HCEC 1CT (cell line): Measurements from ENCODE around the gene CUX1.
"Not testable (repeated sequence)": the region's sequence is repeated elsewhere in the genome, so short reads cannot be mapped to it uniquely, and the experiment has no call there.

ENCODE experiments used
- DNase-seq: peaks from one replicate; pipeline ENCODE4 v3.0.0-alpha.2; 2017

CUX1 gene

DNA sequence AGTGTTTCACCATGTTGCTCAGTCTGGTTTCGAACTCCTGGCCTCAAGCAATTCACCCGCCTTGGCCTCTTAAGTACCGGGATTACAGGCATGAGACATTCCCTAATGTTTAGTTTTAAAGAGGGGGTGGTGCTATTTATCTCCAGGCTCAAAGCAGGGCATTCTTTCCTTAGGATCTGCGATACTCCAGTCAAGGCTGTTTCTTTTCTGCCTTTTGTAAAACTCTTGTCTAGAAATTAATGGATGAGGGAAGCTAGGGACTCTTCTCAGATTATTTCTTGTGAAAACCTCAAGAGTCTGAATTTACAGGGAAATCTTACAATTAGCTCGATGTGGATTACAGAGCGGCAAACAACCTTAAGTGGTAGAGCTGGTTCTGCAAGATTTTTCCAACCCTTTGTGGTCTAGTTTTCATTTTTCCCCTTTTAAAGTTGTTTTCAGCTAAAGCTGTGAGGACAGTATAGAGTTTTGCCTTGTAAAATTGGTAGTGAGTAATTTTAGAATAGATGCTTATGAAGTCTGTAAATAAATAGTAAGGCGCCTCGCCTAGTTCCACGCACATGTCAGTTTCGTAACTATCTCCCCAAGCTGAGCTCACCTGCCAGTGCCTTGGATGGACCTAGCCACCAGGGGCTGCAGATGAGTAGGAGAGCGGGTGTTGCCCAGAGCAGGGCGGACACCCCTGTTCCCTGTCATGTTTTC is 53.1 kb downstream of the CUX1 start:
- DNase-seq, result peak; percentile 60

DNA sequence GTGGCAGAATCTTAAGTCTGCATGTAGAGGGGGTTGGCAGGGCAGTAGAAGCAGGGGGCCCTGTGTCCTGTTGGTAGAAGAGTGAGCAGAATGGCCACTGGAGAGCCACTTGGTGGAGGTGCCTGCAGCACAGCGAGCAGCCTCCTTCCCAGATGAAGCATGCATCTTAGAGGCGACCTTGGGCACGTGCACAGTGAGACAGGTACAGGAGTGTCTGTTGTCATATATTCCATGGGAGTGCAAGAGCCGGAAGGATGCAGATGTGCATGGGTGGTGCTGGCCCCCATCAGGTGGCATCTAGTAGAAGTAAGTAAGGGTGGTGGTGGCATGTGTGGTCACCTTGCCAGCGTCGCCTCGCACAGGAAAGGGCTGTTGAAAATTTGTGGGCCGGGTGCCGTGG is 53.9 kb downstream of the CUX1 start:
- no peak for DNase-seq

DNA sequence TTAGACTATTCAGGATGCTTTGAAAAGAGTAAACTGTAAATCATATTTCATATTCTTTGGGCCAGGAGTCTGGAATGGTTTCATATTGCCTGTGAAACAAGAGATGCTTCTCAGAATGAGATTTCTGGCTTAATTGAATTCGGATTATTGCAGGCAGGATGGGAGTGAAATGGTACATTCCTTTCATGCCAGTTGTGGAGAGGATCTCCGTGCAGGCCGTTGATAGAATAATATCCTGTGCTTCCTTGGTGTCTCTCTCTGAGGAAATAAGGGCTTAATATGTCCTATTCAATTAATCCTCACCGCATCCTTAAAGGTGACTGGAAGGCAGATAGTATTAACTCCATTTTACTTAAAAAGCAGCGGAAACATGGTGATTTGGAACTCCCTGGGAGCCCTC is 56.6 kb downstream of the CUX1 start:
- DNase-seq, result peak; percentile 17

DNA sequence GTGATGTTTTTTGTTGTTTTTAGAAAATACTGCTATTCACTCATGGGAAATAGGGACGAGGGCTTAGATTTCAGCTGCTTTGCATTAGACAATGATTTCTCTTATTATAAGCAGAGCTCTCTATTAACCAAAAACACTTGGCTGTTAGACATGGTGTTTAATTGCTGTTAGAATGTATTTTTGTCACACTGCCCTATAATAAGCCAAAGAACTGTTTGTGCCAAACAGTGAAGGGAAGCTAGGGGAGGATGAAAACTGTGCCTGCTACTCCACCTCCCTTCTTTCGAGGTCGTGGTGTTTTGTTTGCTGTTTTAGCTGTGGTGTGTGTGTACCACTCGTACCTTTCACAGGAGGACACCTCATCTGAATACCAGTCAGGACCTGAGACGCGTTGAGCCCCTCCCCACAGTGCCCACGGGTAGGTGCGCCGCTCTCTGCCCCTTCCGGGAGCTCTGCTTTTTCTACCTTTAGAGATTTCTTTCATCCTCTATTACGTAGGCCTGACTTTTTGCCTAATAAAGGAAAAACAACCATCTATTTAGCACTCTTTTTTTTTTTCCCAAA is 57.9 kb downstream of the CUX1 start:
- DNase-seq, result no peak

DNA sequence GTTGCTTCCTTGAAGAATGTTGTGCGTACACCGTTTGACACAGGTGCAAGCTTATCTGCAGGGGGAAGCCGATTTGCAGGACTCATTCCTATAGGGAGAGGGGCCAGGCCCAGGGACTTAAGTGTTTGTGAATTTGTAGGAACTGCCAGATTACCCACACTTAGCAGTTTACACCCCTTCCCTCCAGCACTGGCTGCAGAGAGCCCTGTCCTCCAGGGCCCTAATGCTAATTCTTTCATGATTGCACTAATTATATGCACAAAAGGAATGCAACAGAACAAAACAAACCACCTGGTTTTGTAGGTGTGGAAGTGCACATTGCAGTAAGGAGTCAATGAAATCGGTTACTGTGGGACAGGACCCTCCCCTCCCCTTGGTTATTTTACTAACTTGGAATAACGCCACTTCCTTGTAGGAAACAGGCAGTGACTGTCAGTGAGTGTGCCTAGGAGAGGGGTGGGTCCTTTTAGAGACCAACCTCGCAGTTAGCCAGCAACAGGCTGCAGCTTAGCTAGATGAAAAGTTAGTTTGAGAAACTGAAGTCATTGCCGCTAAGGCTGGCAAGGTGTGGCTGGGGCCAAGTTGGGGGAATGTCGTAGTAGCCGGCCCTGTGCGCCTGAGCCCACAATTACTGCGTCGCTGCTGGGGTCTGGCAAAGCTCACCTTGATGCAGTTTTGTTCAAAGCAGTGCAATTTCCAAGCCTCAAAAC is 60.6 kb downstream of the CUX1 start:
- no peak for DNase-seq

DNA sequence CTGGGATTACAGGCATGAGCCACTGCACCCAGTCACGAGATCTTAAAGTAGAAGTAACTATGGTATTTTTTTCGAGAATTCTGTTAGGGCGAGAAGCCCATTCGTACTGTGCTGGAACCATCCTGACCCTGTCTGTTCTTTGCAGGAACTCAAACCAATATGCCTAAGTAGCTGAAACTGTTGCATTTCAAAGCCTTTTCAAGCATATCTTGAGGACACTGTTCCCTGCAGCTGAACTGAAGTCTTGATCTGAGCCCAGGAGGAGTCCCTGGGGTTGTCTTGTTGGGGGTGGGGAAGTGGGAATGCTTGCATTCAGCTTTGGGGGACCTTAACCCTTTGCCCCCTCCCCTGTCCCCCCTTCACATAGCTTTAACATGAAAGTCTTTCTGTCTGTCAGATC is 61.5 kb downstream of the CUX1 start:
- DNase-seq, result no peak

DNA sequence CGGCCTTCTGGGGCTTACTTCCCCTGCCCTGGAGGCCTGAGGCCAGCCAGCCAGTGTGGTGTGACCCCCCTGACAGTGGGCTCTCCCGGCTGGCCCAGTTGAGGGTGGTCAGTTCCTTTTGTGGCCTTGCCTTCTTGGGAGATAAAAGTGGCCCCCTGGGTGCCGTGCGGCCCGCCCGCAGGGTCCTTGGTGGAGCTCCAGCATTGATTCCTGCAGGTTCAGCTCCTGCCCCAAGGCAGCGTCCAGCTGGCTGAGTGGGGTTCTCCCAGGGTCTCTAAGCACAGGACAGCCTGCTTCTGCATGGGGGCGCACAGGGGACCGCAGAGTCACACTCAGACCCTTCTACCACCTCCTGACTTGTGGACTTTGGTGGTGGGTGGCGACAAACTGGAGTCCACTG is 62.1 kb downstream of the CUX1 start:
- DNase-seq, result no peak

DNA sequence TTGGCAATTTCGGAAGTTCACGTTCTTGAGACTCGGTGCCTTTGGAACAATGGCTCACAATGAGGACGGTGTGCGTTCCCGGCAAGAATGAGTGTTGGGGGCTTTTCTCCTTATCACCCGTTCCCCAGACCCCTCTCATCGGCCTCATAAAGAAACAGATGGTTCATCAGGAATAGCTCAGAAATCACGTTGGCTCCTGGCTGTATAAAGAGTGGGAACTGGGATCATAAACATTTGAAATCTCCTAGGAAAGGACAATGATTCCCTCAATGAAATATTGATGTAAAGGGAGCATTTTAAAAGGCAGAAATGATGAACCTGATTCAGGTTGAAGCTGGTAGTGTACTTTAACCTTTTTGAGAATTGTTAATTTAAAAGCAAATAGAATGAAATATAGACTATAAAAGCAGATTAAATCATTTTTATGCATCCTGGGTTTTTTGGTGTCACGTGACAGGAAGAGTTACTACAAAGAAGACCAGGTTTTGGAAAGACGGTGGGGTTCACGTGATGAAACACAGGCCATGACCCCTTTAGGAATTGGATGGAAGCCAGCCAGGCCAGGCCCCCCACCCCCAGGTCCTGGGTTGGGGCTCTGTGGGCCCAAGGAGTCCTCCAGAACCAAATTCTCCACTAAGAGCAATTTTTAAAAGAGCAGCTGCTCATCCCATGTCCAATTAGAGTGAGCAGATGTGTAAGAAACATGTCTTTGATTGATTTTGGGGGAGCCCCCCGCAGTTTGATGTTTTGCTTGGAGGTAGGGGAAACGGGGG is 63.0 kb downstream of the CUX1 start:
- no peak for DNase-seq

DNA sequence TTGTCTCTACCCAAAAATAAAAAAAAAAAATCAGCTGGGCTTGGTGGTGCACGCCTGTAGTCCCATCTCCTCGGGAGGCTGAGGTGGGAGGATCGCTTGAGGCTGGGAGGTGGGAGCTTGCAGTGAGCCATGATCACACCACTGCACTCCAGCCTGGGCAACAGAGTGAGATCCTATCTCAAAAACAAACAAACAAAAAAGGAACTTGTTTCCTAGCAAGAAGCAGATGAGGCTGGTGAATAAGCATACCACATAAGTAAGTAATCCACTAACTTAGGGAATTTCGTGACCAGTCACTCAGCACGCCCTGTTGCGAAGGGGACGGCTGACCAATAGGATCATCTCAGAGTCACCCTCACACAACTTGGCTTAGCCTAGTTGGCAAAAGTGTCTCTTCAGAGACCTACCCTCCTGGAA is 64.6 kb downstream of the CUX1 start:
- DNase-seq, result peak; percentile 99

DNA sequence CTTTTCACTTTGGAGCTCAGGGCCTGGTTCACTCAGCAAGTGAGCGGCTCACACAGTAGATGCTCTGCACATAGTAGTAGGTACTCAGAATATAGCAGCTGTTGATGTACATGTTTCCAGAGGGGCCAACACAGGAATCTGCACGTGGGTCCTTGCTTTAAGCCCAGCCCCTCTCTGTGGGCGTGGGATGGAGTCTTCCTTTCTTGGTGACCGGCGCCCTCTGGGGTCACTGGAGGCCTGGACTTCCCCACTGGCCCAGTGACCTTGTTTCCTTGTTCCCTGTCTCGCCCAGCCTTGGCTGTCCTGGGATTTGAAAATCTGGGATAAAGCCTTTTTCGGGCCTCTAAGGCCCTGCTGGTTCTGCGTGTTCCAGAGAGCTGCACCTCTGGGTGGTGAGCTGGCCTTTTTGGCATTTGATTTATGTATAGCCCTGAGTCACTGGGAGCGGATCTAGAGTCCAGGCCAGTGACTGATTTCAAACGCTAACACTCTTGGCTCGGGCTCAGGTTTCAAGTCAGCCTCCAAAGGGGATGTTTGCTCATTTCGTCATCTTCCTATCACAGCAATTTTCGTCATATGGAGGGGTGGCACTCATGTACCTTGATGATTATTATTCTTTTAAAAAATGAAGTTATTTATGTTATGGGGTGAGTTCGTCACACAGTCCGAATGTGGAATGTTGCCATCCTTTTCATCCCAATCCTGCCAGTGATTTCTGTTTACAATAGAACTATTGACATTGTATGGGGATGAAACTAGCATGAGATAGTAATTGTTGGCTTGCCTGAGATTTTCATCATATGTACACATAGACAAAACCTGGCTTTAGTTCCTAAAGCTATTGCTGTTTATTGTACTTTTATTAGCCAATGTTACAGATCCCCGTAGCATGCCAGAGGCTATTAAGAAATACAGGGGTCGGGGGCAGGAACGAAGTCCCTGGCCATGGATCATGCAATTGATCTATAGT is 65.5 kb downstream of the CUX1 start:
- DNase-seq, result peak; percentile 100

DNA sequence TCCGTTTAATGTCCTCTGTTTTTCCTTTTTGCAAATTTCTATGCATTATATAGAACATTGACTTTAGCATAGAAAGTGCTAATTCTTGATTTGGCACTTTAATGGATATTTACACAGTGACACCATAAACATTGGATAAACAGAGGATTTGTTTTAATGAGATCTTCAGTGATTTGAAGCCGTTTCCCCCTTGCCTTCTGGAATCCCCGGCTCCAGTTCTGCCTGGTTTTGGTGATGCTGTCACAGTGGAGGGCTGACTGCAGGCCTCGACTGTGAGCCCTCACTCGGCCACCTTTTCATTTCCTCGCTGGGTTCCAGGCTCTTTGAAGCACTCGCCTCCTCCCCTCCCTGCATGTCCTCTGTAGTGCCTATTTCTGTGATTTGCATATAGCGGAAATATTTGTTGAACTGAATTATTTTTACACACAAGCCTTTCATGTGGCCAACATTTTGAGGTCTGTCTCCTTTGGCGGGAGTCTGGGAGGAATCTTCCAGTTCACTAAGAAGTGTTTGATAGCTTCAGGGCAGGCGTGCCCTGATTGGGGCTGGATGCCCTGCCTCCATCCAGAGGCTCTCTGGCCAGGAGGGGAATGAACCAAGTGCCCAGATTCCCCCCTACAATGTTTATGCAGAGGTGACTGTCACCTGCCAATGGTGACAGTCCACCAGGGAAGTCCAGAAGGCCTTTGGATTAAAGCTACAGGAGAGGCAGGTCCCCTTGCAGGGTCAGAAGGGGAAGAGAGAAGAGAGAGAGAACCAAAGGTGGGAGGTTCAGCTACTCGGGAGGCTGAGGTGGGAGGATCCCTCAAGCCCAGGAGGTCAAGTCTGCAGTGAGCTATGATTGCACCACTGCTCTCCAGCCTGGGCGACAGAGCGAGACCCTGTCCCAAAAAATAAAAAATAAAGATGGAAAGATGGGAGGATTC is 67.5 kb downstream of the CUX1 start:
- DNase-seq, result no peak

DNA sequence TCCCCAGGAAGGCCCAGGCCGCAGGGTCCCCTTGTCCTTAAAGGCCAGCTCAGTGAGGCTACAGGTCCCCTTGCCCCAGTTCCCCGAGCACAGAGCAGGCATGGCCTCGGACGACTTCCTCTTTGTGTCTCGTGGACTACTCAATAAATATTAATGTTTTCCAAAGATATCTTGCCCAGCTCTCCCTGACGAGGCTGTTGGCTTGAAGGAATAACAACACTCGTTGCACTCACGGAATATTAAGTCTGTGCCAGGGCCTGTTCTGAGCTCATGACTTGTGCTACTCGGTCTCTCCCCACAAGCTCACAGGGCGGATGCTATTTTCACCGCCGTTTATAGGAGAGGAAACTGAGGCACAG is 68.2 kb downstream of the CUX1 start:
- DNase-seq, result no peak

DNA sequence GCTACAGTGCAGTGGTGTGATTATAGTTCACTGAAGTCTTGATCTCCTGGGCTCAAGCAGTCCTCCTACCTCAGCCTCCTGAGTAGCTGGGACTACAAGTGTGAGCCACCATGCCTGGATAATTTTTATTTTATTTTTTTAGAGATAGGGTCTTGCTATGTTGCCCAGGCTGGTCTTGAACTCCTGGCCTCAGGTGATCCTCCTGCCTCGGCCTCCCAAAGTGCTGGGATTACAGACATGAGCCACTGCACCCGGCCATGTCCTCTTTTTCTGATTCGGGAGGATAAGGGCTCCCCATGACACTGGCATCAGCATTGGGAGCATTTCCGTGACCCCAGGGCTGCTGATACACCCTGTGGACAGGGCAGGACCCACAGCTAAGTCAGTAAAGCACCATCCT is 69.9 kb downstream of the CUX1 start:
- not testable (repeated sequence) for DNase-seq

DNA sequence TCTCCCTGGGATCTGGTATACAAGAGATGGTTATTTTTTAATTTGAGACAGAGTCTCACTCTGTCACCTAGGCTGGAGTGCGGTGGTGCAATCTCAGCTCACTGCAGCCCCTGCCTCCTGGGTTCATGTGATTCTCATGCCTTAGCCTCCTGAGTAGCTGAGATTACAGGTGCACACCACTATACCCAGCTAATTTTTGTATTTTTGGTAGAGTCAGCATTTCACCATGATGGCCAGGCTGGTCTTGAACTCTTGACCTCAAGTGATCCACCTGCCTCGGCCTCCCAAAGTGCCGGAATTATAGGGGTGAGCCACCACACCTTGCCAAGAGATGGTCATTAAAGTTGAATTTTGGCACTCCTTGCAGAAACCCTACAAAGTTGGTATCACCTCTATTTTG is 71.1 kb downstream of the CUX1 start:
- not testable (repeated sequence) for DNase-seq

DNA sequence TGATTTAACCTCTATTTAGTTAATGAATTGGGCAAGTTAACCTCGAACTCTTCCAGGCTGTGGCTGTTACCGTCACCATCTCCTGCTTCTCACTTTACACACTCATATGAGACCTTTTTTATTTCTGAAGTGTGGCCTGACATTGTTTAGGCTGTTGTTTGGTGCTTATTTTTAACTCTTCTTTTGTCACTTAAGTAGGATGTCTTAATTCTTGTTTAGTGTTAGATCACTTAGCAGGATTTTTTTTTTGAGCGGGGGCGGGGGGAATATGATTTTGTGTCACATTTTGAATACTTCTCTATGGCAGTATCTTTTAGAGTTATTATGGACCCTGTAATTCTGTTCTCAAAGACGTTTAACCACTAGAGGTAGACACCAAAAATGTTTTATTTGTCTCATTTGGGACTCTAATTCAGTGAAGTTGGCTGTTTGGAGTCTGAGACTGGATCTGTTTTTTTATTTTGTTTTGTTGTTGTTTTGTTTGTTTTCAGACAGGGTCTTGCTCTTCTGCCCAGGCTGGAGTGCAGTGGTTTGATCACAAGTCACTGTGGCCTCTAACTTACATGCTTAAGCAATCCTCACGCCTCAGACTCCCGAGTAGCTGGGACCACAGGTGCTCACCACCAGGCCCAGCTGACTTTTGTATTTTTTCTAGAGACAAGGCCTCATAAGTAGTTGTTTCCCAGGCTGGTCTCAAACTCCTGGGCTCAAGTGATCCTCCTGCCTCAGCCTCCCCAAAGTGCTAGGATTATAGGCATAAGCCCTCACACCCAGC is 73.5 kb downstream of the CUX1 start:
- DNase-seq, result no peak

DNA sequence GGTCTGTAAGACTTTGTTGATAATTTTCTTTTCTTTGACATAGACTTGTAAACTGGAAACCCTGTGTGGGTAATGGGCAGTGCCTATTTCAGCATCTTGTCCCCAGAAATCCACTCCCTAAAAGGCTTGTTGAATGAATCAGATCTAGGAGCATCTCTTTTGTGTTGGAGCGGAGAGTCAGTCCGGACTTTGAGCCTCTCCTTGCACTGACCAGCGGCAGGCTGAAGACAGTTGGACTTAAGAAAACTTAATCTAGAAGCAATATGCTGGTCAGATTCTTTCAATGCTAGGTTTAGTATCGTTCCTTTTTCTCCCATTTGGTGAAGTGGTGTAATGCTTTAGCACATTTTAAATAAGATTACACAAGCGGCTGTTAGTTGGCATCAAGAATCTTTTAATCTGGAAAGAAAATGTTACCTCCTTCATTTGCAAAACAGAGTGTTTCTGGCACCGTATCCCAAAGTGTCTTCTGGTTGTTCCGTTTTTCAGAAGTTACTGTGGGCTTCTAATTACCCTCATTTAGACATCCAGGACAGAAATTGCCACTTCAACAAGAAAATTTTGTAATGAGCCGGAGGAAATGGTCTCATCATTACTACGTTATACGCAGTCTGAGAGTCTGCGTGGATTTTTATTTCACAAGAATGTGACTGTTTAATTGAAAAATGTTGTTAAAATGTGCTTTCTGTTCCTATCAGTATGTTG is 74.7 kb downstream of the CUX1 start:
- DNase-seq, result peak; percentile 30

DNA sequence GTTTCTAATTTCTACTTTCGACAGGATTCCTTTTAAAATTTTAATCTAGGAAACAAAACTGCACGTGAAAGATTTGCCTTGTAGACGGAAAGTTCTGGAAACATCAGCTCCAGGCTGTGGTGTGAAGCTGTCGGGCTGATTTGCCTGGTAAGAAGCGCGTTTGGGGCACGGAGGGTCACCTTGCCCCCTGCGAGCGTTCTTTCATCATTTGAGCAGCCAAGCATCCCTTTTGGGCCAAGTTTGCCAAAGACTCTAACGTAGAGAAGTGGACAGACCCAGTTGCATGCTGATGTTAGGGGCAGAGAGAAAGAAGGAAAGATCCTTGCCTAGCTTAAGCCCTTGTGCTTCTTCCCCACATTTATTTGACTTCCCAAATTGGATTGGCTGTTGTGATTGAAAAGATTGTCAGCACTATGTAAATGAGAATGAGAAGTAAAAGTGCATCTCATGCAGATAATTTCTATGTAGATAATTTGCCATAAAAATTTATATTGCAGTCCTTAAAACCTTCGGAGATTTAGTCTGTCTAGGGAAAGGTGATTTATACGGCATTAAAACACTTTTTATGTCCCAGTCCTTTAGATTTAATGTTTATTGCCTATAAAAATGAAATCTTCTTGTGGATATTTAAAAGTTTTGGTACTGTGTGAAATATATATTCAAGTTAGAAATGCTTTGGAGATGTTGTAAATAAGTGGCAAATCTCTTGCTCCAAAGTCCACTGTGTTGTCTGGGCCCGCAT is 76.1 kb downstream of the CUX1 start:
- DNase-seq, result no peak

DNA sequence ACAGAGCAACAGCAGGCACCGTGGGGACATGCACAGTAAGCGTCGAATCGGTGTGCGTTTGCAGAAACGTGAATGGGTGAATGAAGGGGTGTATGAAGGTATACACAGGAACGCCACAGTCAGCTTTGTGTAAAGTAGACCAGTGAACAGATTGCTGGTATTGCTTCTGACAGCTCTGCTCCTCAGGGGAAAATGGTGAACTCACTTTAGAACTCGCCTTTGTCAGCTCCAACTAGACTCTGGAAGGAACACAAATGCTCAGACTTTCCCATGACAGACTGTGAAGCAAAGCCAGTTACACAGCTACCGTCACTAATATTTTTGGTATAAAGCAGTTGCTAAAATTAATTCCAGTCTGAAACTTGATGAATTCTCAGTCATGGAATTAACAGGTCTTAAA is 78.9 kb downstream of the CUX1 start:
- no peak for DNase-seq

DNA sequence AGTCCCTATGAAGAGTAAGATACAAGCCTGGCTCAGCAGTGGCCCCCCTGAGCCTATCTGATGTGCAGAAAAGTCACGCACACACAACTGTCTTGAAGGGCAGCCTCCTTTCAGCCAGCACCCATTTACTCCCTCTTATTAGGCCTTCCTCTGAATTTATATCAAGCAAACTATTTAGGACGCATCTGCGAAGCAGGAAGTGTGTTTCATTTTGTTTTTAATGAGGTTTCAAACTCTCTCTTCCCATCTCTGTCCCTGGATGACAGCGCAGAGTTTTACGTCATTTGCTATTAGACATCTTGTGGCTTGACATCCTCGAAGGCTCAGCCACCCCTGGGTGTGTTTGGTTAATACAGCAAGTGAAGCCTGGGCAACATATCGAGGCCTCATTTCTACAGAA is 79.5 kb downstream of the CUX1 start:
- DNase-seq, result no peak
